Stimulated activated CD4-positive, alpha-beta T cell treated with anti-CD3 and anti-CD28 coated beads, Interleukin-12 subunit alpha, Interleukin-12 subunit beta, amount 100 ng/mL, for 48 hours (primary cell): ENCODE measurements around the gene TSPYL6.

Experiments
- DNase-seq, 3 donors: peaks; one replicate each; pipeline ENCODE4 v3.0.0-alpha.2; 2020; ENCODE audit warnings: low read depth in 2 of 3, low spot score in 1 of 3

The TSPYL6 gene

DNA sequence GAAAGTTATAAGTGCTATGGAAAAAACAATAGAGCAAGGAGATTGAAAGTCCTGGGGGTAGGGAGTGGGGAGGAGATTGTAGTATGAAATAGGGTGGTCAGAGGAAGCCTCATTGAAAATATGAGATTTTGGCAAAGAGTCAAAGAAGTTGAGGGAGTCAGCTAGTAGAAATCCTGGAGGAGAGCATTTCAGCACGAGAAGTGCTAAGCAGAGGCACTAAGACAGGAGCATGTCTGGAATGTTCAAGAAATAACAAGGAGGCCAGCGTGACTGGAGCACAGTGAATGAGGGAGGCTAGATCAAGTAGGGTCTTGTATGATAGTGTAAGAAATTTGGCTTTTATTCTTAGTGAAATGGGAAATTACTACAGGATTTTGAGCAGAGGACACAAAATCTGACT, 2.1 kb upstream of the TSPYL6 start:
- no peak for DNase-seq

DNA sequence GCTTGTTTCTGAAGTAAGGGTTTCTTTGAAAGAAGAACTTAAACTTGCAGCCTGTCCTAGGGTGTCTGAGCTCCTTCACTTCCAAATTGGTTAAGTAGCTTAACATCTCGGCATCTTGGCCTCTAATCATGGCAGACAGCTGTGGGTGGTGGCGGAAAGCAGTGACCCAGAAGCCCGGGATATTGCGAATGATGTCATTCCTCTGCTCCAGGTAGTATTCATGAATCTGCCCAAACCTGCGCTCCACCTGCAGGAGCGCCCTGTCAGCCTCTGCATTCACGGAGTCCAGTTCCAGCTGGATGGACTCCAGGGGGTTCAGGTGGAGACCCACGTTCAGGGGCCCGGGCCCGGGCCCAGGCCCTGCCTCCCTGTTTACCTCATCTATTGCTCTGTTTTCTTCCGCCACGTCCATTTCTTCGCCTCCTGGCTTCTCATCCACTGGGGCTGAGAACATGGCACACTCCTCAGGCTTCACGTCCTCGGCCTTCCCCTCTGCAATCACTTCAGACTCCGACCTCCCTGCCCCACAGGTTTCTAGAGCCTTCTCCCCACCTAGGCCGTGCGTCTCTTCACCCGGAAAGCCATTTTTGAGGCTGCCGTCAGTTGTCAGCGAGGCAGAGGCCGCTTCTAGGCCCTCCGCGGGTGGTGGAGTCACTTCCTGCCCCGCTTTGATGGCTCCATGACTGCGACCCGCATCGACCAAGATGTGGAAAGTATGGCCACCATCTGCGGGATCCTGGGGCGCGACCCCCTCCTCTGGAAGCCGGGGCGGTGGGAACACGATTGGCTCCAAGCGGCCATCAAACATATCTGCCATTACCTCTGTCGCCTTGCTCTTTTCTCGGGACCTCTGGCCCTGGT, 569 bp downstream of the TSPYL6 start:
- no peak for DNase-seq

DNA sequence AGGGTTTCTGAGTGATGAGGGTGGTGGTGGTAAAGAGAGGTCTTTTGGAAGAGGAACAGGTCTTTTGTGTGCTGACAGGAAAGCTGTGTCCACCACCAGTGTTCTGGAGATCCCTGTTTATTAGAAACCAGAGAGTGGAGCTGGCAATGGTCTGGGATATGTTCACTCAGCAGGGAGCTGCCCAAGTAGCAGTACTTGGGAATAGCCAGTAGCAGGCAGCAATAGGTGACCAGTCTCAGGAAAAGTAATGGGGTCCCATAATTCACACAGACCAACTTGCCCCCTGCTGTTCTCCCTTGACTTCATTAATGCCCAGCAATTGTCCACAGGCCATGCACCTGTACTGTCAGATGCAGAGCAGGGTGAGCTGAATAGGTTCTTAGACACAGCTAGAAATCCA, 1.8 kb downstream of the TSPYL6 start:
- DNase-seq, result no peak

DNA sequence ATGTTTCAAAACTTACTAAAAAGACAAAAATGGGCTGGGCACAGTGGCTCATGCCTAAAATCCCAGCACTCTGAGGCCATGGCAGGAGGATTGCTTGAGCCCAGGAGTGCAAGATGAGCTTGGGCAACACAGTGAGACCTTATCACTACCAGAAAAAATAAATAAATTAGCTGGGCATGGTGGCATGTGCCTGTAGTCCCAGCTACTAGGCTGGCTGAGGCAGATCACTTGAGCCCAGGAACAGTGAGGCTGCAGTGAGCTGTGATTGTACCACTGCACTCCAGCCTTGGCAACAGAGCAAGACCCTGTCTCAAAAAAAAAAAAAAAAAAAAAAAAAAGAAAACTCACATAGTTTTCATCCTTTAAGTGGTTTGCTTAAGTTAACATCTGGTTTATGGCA, 6.4 kb downstream of the TSPYL6 start:
- no peak for DNase-seq

DNA sequence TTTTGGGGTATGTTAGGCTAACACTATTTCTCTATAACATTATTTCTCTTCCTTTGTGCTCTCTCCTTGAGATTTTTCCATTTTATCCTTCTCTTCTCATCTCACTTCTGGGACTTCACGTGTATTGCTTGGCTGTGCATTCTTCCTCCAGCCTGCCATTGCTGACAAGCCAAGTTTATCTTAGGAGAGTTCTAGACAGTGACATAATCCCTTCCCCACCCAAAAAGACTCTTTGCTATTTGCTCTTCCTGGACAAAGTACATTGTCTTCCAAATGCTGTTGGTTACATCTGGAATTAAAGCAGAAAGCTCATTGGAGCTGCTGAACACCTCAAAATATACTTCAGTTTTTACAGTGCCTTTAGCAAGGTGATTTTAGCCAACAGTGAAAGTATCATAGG, 8.9 kb downstream of the TSPYL6 start:
- no peak for DNase-seq

DNA sequence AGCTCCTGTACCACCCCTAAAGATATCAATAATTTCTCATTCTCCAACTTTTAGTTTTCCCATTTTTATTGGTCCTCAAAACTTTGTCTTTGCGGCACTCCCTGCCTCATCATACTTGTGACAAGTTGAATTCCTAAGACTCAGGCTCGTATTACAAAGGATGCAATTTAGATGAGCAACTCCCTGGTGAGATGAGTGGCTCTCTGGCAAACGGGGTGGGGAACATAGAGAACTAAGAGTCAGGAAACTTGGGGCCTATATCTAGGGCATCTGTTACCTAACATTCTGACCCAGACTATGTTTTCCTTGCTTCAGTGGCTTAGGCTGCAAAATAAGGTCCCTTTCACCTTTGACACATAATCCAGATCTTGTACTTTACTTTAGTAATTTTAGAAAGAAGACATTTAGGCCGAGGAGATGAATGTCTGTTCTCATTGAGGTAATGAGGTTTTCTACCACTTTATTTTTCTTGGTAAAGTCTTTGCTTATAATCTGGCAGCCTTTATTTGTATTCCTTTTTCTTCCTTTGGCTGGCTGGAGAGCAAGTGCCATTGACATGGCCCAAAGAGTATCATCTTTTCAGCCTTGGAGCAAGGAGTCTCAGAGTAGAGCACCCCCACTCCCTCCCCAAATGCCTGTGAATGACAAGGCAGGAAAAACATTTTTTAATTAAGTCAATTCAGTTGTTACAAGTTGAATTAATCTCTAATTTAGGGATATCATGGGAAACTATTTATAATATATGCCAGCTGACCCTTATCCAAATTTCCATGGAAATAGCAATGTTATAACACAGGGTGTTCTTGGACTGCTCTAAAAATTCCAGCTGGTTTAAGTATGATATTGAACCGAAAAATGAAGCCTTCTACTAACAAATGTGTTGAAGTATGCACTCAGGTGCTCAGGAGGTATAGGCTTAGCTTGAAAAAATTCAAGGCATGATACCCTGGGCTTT, 15.2 kb downstream of the TSPYL6 start:
- DNase-seq, result no peak

DNA sequence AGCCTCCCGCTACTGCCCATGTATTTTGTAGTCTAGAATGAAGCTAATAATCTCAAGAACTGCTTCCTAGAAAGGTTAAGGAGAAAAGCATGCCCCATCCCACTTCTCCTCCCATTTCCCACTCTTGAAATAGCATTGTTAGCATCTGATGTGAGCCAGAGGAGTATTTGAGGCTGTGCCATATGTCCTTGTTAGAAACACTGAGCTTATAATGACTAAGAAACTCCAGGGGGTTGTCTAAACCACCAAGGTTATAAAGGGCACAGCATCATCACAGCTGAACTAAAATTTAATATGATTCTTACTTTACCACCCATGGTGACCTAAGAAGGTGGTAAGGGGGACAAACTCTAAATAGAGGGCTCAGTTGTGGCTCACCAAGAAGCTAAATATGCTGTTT, 16.6 kb downstream of the TSPYL6 start:
- no peak for DNase-seq

DNA sequence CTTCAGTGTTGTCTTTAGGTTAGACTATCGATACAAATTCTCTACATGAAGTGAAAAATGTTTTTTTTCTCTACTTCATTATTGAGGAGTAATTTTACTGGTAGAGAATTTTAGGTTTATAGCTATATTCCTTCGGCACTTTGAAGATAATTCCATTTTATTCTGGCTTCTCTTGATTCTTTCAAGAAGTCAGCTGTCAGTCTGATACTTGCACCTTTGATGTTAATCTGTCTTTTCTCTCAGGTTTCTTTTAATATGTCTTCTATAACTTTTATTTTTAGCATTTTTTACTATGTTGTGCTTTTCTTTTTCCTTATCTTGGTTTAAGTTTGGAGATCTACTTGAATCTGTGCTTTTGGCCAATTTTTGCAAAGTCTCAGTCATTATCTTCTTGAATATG, 18.6 kb downstream of the TSPYL6 start:
- no peak for DNase-seq

DNA sequence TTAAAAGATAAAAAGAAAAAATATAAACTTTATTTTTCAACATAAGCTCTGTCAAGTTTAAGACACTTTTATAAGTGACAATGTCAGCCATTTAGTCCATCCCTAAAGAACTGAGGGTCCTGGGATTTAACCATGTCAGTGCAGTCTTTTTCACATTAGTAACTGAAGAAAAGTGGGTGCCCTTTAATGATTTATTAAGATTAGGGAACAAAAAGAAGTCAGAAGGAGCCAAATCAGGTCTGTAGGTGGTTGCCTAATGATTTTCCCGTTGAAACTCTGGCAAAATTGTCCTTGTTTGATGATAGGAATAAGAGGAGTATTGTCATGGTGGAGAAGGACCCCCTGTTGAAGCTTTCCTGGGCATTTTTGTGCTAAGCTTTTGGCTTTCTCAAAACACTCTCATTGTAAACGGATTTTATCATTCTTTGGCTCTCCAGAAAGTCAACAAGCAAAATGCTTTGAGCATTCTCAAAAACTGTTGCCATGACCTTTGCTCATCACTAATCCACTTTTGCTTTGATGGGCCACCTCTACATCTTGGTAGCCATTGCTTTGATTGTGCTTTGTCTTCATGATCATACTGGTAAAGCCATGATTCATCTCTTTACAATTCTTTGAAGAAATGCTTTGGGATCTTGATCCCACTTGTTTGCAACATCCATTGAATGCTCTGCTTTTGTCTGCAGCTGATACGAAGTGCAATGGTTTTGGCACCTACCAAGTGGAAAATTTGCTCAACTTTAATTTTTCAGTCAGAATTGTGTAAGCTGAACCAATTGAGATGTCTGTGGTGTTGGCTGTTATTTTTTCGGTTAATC, 22.0 kb downstream of the TSPYL6 start:
- DNase-seq, result no peak

DNA sequence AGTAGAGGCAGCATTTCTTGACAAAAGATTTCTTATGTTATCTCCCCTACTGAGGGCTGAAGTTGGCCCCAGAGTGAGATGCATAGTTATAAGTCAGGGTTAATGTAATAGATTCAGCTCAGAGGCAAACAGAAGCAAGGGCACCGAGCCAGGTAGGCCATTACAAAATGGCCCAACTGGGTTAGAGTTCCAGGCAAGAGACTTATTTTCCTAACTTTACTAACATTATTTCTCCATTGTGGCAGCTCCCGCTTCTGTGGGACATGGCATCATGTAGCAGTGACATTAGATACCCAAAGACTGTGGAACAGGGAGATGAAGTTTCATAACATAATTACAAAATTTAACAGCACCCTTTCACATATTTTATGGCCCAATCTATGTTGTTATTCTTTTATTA, 27.1 kb downstream of the TSPYL6 start:
- no peak for DNase-seq

DNA sequence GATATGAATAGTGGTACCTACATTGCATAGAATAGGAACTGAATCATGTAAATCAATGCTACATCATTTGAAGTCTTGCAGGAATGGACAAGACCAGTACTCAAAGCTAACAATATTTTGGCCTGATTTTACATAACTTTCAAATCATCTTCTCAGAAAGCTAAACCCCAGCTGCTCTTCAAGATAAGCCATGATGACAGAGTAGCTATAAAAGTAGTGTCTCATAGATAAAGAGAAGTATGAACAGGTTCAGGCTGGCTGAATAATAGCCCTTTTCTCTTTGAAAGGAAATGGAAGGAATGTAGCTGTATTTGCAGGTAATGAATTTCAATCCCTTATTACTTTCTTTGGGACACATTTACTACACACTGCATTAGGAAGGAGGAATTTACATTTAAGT, 28.2 kb downstream of the TSPYL6 start:
- DNase-seq, result no peak

DNA sequence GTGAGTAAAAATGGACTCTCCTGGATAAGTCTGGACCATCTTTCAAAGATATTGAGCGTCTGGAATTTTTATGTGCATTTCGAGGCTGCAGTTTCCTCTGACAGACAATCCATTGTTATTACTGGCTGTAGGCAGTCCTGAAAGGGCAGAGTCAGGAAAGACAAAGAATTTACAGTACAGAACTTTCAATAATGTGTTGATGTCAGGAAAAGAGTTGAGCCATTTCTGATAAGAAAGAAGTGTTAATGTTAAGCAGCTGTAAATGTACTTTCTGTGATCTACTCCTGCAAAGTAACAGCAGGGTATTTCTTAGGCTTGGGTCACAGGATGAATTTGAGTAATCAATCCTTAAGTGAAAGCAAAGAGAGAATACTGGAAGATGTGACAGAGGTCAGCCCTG, 29.8 kb downstream of the TSPYL6 start:
- DNase-seq, result no peak

DNA sequence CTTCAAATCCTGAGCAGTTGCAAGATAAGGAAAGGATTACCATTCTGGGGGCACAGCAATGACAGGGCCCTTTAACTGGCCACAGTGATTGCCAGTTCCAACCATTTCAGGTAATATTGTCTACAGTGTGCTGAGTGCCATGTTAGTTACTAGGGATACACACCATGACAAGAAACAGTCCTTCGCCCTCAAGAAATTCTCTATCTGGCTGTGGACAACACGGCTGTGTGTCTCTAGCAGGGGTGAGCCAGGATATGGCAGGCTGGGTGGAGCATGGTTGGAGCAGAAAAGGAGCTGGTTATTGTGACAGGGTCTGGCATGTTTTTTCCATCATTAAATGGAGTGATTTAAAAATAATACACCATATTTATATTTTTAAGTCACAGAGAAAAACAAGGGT, 31.0 kb downstream of the TSPYL6 start:
- DNase-seq, result no peak

DNA sequence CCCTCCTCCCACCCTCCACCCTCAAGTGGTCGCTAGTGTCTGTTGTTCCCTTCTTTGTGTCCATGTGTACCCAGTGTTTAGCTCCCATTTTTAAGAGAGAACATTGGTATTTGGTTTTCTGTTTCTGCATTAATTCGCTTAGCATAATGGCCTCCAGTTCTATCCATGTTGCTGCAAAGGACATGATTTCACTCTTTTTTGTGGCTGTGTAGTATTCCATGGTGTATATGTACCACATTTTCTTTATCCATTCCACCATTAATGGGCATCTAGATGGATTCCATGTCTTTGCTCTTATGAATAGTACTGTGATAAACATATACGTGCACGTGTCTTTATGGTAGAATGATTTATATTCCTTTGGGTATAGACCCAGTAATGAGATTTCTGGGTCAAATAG, 42.9 kb downstream of the TSPYL6 start:
- DNase-seq, result no peak

DNA sequence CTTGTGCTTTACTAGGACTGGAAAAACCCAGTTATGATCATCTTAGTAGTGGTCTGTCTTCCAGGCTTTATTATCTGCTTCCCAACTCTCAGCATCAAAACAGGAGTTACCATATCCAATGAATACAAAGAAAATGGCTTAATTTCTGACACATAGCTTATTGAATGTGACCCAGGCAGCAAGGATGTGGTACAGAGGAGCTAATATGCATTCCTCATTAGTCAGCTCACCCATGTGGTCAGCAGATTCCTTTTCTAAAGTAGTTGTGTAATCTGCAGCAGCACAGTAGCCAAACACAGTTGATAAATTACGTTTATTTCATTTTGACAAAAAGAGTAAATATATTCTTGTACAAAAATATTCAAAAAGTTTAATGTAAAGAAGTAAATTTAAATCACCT, 43.6 kb downstream of the TSPYL6 start:
- DNase-seq, result no peak

DNA sequence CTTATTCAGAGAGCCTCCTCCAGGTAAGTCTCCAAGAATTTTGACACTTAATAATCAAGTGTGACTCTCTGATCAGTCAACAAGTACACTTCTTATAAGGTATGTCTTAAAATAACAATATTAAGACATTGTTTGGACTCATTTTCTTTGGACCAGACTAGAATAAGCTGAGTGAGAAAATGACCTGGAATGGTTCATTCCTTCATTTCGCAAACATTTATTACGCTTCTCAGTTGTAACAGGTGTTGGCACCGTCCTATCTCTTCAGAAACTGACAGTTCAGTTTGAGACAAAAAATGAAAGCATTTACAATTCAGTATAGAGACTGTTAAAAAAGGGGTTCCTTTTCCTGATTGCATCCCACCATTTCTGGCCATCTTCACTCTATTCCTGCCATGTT, 46.6 kb downstream of the TSPYL6 start:
- no peak for DNase-seq

DNA sequence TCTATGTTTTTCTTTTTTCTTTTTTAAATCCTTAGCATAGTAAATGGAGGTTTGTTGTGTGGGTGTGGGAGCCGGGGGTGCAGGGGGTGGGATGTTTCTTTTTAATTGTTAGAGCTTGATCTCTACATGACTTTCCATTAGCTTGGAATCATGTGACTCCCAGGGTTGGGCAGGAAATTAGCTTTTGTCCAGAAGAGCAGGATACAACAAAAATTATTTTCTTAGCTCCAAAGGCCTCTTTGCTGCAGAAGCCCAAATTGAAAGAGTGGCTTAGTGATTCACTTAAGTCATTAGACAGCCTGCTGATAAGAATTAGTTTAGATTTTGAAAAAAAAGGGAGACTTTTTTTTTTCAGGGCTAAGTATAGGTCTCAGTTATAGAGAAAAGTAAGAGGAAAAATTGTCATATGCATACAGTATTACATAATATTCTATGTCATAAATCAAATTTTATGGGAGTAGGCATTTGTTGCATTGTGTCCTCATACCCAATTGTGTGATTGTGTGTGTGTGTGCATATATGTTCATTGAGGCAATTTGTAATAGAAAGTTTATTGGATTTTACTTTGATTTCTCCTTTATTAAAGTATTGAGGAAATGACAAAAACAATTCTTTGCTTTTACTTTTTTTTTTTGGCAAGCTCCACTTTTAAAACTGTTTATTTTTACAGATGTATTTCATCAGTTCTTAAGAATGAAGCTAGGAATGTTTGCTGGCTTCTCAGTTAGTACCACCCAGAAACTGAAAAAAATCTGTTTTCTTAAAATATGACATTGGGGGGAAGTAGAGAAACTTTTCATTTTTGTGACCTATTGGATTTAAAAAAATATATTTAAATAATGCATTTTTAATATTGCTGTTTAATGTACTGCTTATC, 47.4 kb downstream of the TSPYL6 start:
- no peak for DNase-seq

DNA sequence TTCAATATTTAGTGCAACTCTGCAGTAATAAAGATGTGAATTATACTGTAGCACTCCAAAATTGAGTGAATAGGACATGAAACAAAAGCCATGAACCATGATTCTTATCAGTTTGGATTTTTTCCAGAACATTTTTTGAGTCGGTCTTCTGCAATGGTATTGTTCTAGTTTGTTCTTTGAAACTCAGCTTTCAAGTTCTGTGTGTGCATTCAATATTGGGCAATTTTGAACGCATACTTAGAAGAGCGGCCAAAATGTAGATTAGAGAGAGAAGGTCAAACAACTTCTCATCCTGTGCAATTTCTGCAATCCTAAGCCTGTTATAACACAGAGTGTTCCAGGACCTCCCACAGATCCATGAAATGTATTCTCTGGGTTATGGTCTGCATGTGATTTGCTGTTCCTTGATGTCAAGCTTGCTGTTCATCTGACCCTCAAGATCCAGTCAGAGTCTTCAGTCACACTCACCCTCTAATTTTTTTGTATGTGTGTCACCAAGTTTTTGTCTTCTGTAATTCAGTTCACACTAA, 48.3 kb downstream of the TSPYL6 start:
- DNase-seq, result no peak

DNA sequence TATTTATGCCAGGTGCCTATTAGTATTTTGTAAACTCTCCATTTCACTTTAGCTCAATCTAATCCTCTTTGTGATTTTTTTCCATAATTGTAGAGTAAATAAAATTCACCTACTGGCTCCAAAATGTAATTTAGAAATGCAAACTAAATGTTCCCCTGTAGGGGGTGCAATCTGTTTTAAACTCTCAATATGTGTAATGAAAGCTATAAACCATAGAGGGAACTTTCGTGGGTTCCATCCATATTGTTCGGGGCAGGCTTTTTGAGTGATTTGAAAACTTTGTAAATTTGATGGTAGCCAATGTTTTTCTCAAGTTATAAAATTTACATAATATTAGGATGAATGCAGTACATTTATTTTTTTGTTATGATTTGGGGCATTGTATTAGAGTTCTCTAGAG, 49.4 kb downstream of the TSPYL6 start:
- DNase-seq, result no peak

DNA sequence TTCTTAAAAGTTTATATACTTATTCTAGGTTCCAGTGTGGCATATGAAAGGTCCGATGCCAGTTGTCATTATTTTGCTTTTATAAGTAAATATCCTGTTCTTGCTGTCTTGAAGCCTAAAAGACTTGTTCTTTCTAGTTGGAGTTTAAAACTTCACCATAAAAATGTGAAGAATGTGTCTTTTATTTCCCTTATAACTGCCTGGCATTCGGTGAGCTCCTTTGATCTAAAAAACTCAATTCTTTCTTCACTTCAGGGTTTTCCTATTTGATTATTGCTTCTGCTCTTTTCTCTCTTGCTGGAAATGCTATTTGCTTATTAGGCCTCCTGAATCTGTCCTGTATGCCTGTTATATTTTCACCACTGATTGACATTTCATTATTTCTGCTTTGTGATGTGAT, 51.6 kb downstream of the TSPYL6 start:
- no peak for DNase-seq
